NCI-H2029 (cell line): Measurements from ENCODE around the gene ITGA2.

Source experiments
- DNase-seq: peaks from one replicate; lab custom pipeline; 2025; lab: John Stamatoyannopoulos, UW

Gene ITGA2

DNA sequence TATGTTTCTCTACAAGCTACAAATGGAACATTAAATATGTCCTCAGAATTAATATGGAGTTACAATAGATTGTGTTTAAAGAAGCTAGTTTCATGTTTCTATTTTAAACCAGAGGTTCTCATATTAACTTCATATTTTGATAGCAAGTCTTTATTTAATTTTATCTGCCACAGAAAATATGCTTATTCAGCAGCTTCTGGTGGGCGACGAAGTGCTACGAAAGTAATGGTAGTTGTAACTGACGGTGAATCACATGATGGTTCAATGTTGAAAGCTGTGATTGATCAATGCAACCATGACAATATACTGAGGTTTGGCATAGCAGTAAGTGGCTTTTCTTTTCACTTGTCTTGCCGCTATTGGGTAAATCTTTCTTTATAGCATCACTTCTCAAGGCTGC, 66.2 kb downstream of the ITGA2 start:
- no peak for DNase-seq

- no peak for DNase-seq
These were observed 70.1 kb downstream of the ITGA2 start for GRCh38 chr5:53059281-53059680.

- DNase-seq, result no peak
These were observed 74.0 kb downstream of the ITGA2 start for GRCh38 chr5:53063176-53063575.

DNA sequence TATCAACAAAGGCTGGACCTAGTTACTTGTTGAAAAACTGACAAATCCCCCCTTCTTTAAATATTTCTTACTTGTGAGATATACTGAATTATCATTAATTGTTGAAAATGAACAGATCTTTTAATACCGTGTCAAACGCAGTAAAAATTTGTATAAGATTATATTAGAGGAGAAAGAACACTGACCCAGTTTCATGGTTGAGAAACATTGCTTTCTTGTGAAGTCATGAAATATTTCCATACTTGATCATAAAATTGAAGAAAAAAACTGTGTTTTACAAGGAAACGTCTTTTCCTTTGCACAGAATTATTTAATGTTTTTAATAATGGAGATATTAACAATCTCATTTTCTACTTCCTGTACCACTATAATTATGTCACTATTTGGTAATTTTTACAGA, 74.6 kb downstream of the ITGA2 start:
- no peak for DNase-seq

- DNase-seq, result no peak
These were observed 76.9 kb downstream of the ITGA2 start for GRCh38 chr5:53066088-53066487.

GRCh38 chr5:53067641-53068040, 78.5 kb downstream of the ITGA2 start:
- no peak for DNase-seq

DNA sequence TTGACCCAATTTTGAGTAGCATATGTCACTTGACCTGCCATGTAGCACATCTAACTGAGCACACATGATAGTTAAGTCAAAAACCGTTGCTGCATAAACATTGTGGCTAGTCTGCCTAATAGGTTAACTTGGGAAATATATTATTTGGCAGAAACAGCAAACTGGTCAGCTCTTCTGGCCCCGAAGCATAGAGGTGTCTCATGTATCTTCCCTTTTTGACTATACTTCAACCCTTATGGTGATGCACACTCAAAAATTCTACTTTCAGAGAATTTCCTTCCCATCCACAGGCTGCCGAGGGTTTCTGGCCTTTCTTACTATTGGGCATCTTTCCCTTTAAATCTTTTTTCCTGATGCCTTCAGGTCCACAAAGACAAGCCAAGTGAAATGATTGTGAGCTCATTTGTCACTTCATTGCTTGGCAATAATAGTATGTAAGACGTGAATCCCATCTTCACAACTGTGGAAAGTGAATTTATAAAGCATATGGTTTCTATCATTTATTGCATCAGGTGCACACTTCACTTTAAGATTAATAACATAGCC, 79.2 kb downstream of the ITGA2 start:
- no peak for DNase-seq

- DNase-seq, result no peak
These were observed 80.5 kb downstream of the ITGA2 start for GRCh38 chr5:53069626-53070025.

DNA sequence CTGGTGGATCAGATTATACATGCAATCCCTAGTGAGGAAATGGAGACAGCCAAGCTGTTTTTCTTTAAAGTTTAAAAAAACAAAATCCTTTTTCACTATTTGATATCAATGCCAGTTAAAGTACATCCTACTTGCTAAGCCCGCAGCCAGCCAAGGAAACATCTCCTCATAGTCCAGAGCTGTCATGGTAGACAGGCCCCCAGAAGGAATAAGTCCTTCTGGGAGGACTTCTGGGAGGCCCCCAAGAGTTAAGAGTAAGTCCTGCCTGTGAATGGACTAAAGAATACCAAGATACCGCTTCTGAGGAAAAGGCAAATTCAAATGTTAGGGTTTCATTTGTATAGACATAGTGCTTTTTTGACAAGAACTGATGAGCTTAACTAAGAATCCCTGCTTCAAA, 82.1 kb downstream of the ITGA2 start:
- DNase-seq, result no peak

DNA sequence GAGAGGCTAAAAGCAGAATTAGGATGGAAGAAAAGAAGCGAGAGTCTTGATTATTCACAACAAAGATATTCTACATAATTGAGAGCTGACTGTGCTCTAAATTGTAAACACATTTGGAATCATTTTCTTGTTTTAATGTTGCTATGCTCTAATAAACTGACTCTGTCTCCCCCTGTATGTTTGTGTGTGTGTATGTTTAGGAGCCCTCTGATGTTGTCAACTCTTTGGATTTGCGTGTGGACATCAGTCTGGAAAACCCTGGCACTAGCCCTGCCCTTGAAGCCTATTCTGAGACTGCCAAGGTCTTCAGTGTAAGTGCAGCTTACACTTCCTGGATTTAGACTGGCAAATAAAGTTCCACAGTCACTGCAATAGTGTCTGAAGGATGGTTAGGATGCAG, 82.6 kb downstream of the ITGA2 start:
- DNase-seq, result no peak

DNA sequence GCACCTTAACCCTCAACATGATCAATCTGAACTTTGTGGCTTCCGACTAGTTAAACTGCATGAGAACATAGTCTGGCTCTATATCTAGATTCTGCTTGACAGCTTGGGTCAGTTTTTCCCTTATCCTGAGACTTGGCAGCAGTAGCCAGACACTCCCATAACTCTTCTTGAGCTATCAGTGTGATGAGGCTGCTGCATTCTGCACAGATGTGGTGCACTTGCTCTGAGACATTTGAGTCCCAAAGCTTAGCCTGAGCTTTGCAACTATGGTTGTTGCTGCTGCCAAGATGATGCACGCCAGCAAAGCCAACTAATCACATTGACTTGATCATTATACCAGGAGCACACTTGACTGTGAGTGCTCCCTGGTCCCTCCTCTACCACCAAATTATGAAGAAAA, 84.2 kb downstream of the ITGA2 start:
- no peak for DNase-seq

DNA sequence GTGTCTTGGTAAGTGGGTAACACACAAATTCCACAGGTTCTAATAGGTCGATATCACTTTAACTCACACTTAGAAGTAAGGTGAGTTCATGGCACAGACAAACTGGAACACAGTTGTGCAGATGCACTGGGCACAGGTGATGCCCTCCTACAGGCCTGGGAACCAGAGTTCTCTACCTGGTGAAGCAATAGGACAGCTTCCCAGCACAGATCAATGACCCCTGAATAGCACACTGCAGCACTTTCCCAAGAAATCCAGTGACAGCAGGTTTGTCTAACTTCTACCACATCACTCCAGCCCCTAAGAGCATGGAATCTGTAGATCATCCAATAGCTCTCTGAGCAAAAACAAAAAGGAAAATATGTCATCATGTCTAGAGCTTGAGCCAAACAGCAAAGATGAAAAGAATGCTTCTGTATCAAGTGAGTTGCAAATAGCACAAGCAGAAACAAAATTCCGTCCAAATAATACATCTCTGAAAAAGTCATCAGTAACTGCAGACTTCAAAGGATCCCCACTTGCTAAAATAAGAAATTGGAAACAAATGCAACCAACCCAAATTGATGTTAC, 86.9 kb downstream of the ITGA2 start:
- DNase-seq, result no peak

DNA sequence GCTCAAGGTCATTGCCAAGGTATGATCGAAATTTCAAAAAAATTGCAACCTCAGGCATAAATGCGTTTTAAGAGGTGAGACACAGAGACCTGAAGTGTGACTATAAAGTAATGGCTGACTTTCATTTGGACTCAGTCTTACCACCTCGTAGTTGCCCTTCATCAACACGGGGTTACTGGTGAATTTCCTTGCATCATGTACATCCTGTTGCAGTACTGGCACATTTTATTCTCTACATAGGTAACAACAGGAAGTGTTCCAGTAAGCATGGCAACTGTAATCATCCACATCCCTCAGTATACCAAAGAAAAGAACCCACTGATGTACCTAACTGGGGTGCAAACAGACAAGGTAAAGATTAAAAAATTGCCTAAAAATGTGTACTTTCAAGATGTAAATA, 91.1 kb downstream of the ITGA2 start:
- DNase-seq, result no peak

DNA sequence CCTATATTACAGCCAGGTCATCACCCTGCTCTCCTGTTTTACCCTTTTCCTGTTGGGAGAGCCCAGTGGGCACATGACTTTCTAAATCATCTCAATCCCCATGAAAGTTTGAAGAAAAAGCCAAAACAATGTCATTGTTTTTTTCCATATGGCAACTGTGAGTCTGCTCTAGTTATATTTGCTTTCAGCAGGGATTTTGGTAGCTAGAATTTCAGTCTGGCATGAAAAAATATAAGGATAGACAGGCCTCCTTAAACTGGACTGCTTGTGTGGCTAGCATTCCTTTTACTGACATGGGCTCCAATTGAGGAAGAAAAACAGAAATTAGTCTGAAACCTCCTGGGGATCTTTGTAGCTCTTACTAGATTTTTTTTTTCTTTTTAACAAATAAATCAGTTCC, 94.8 kb downstream of the ITGA2 start:
- no peak for DNase-seq

DNA sequence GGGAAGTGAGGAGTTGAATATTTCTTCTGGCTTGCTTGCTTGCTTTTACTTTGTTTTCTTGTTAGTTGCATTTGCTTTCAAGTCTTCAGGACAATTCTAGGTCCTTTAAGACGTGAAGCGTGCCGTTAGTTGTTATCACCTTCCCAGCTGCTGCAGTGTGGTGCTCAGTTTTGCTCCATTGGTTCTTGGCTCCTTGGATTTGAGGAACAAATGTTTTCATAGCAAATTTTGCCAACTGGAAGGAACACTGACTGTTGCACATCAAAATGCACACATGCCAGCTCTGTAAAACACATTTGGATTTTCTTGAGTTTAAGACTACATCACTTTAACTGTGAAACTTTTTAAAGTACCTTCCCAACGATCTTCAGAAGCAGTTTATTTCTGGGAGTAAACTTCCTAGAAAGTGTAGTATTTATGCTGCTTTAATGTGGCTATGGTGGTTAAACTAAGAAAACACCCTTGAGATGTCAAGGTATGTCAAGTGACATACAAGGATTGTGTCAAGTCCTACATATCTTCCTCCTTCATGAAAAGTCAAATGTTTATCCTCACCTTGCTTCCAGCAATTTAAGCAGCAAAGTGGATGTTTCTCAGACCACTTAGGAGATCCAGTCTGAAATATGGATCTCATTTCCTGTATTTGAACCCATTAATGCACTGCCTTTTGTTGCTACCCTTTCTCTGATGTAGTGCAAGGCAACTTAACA, 95.5 kb downstream of the ITGA2 start:
- no peak for DNase-seq

DNA sequence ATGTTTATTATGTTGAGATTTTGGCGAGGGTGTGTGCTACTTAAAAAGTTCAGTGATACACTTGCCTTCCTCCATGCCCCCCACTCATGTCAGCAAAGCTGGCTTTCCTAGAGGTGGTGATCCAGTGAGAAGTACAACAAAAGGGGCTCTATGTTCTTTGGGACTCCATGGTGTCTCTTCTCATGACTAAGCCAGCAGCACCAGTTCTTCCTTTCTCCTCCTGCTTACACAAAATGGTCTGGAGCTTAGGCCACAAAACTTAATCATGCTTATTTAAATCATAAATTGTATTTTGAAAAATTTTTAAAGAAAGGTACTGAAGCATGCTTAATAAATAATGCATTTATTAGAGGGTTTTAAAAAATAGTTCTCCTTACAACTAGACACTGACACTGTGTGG, 98.0 kb downstream of the ITGA2 start:
- DNase-seq, result no peak

DNA sequence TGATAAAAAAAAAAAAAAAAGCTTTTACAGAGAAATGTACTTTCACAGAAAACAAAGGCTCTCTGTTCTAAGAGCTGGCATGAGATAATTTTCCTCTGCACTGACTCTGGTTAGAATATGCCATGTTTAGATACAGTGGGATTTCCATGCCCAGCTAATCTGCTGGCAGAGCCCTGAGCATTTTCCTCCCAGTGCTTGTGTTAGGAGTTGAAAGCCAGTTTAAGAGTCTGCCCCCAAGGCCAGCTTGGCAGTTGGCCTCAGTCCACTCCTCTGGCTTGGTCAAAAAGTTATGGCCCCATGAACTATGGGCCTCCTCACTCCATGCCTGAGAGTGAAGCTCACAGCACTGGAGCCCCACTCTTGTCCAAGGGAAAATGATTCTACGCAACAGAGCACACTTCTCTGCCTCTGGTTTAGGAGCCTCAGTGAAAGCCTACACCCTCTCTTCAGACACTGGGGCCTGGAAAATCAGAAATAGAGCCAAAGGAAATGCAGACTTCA, 98.5 kb downstream of the ITGA2 start:
- no peak for DNase-seq

GRCh38 chr5:53089481-53089991, 100.4 kb downstream of the ITGA2 start:
- DNase-seq, result no peak

DNA sequence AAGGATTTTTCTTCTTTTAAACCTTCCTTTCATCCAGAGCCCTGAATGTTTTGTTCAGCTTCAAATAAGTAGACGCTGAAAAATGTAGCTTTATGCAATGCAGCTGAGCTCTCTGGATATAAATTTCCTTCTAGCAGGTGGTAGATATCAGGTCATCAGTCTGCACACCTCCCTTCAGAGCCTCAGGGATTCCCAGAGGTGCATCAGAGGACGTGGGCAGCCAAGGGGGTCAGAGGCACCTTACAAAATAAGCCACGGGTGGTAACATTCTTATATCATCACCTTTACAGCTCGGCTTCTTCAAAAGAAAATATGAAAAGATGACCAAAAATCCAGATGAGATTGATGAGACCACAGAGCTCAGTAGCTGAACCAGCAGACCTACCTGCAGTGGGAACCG, 101.1 kb downstream of the ITGA2 start:
- no peak for DNase-seq

- DNase-seq, result no peak
These were observed 102.1 kb downstream of the ITGA2 start for GRCh38 chr5:53091289-53091688.

GRCh38 chr5:53092242-53092641, 103.1 kb downstream of the ITGA2 start:
- DNase-seq, result no peak

DNA sequence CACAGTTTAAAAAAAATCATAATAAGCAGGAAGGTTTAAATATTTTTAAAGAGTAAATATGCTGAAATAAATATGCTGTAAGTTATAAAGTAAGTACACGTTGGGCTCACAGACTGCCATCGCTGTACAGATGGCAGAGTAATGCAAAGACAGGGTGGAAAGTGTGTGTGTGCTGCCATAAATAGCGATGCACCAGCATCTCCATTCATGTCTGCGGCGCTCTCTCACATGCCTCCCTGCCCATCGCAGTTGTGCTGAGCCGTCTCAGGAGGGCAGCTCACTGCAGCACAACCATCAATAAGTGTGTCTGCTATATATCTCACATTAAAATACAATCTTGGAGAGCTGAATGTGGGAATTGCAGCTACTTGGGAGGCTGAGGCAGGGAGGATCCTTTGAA, 106.1 kb downstream of the ITGA2 start:
- no peak for DNase-seq

DNA sequence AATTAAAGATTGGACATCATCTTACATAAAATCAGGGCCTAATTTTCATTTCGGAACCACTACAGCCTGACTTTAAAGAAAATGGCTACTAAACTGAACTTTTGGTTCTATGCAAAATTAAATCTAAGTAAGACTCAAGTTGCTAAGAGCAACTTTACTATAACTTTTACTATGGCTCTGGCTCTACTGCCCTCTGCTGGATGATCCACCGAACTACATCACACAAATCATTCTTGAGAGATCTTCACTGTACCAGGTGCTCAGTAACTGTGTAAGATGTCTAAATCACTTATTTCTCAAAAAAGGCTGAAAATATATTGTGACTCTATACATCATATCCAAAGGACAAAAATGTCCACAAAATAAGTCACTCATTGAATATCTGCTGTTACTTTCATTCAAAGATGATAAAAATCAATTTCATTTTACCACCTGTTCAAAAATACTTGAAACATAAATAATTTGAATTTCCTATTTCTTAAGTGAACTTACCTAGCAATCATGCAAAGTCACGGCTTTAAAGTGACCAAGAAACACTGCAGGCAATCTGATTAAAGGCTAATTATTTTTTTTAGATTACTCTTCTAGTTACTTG, 106.9 kb downstream of the ITGA2 start:
- DNase-seq, result peak; percentile 6
